Left lung (tissue), 10 donors: ENCODE results near the gene MSANTD4. TPM values are rescaled to one million over a fixed set of nuclear protein-coding genes. Genes with fewer than 3 reads are reported as not detected.
A peak's percentile ranks its signal among the peaks of the same experiment; 100 is the strongest.

Experiments
- ATAC-seq: fragments of 200-7000 bp; cut with Tn5 transposase; one replicate; pipeline ENCODE4 v1.9.1; 2020; ENCODE audit warnings: moderate library complexity
- DNase-seq, 4 donors: peaks; one replicate each; pipeline ENCODE4 v3.0.0-alpha.2; 2013 to 2020
- H3K27ac ChIP-seq, 2 donors: fragments of 200-600 bp; sonication (generic) in 1 of 2; one replicate each; pipeline versions ENCODE4 v1.5.0 to v1.8.0; 2020 to 2021
- H3K27me3 ChIP-seq, 2 donors: fragments of 200-600 bp; sonication (generic) in 1 of 2; one replicate each; pipeline versions ENCODE4 v1.5.0 to v1.8.0; 2020 to 2021
- H3K36me3 ChIP-seq, 2 donors: fragments of 200-600 bp; sonication (generic) in 1 of 2; one replicate each; pipeline versions ENCODE4 v1.5.0 to v1.8.0; 2020 to 2021
- H3K4me1 ChIP-seq, 2 donors: fragments of 200-600 bp; one replicate each; pipeline ENCODE4 v1.8.0; 2021
- H3K4me3 ChIP-seq, 2 donors: fragments of 200-600 bp; sonication (generic) in 1 of 2; one replicate each; pipeline versions ENCODE4 v1.5.0 to v1.8.0; 2020 to 2021; ENCODE audit warnings: mild to moderate bottlenecking in 1 of 2
- H3K9me3 ChIP-seq, 2 donors: fragments of 200-600 bp; sonication (generic) in 1 of 2; one replicate each; pipeline versions ENCODE4 v1.5.0 to v1.8.0; 2020 to 2021
- intact Hi-C, 2 donors: fragments of 100-400 bp; cut with DNase I; formaldehyde crosslinking; loops; one replicate each; pipeline versions ENCODE4 v1.11.2 to v1.14.2; 2022
- polyA plus RNA-seq, 6 donors: library from polyadenylated mRNA; unstranded; fragments of 120-200 nt; gene quantifications; one replicate each; pipeline ENCODE4 v1.2.1, GENCODE V29; 2013; ENCODE audit not compliant: insufficient read length in 6 of 6
- total RNA-seq, 2 donors: library from RNA; stranded (reverse); fragmentation: NEBNext Ultra II Directional; extraction: Animal tissue kit (Norgen Biotek cat#: 25700); gene quantifications; one replicate each; pipeline ENCODE4 v1.2.1, GENCODE V29; 2021
- TF ChIP-seq, protein P1 (sequence below), 2 donors: fragments of 200-600 bp; sonication (generic) in 1 of 2; IDR thresholded peaks; one replicate each; pipeline versions ENCODE4 v1.5.0 to v1.8.0; 2021; ENCODE audit warnings: antibody characterized with exemption in 2 of 2
- donor health status: DM: no; HTN: yes; CAD: no.
- donor health status: DM: no; HTN: no; CAD: no.

Gene MSANTD4
- total and polyA plus RNA-seq, 8 donors, result 15.1 to 38.8 (median 31.6) TPM

GRCh38 chr11:105975128-105975527, 46.9 kb downstream of the MSANTD4 start:
- Histone ChIP-seq H3K9me3 (no peaks in the 10 kb centered on the region), H3K27me3 (no peaks in the 10 kb centered on the region), H3K27ac (no peak overlapping the region), H3K36me3 (no peaks in the 10 kb centered on the region), H3K4me1 (no peaks in the 10 kb centered on the region), H3K4me3 (no peak overlapping the region)
- ATAC-seq, result no peak
- no peak for DNase-seq
- TF ChIP-seq, protein P1, sequence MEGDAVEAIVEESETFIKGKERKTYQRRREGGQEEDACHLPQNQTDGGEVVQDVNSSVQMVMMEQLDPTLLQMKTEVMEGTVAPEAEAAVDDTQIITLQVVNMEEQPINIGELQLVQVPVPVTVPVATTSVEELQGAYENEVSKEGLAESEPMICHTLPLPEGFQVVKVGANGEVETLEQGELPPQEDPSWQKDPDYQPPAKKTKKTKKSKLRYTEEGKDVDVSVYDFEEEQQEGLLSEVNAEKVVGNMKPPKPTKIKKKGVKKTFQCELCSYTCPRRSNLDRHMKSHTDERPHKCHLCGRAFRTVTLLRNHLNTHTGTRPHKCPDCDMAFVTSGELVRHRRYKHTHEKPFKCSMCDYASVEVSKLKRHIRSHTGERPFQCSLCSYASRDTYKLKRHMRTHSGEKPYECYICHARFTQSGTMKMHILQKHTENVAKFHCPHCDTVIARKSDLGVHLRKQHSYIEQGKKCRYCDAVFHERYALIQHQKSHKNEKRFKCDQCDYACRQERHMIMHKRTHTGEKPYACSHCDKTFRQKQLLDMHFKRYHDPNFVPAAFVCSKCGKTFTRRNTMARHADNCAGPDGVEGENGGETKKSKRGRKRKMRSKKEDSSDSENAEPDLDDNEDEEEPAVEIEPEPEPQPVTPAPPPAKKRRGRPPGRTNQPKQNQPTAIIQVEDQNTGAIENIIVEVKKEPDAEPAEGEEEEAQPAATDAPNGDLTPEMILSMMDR (IDR thresholded peaks at IDR 0.05), result no peak
- intact Hi-C loops, result no loop called here

- Histone ChIP-seq H3K27me3 (no peaks in the 10 kb centered on the region), H3K36me3 (no peaks in the 10 kb centered on the region), H3K4me3 (no peak overlapping the region), H3K27ac (no peak overlapping the region), H3K4me1 (no peaks in the 10 kb centered on the region), H3K9me3 (no peaks in the 10 kb centered on the region)
- ATAC-seq, result no peak
- intact Hi-C loops, result no loop called here
- TF ChIP-seq, protein P1 (IDR thresholded peaks at IDR 0.05), result no peak
- no peak for DNase-seq
Measured at GRCh38 chr11:105969756-105970155, 52.3 kb downstream of the MSANTD4 start.

- ATAC-seq (peak; percentile 39), DNase-seq (no peak)
- Histone ChIP-seq H3K4me1 (no peaks in the 10 kb centered on the region), H3K9me3 (no peaks in the 10 kb centered on the region), H3K4me3 (no peak overlapping the region), H3K27me3 (no peaks in the 10 kb centered on the region), H3K27ac (no peak overlapping the region), H3K36me3 (no peaks in the 10 kb centered on the region)
- intact Hi-C loops, result no loop called here
- TF ChIP-seq, protein P1 (IDR thresholded peaks at IDR 0.05), result no peak
Measured at GRCh38 chr11:105968021-105968697, 53.9 kb downstream of the MSANTD4 start.

DNA sequence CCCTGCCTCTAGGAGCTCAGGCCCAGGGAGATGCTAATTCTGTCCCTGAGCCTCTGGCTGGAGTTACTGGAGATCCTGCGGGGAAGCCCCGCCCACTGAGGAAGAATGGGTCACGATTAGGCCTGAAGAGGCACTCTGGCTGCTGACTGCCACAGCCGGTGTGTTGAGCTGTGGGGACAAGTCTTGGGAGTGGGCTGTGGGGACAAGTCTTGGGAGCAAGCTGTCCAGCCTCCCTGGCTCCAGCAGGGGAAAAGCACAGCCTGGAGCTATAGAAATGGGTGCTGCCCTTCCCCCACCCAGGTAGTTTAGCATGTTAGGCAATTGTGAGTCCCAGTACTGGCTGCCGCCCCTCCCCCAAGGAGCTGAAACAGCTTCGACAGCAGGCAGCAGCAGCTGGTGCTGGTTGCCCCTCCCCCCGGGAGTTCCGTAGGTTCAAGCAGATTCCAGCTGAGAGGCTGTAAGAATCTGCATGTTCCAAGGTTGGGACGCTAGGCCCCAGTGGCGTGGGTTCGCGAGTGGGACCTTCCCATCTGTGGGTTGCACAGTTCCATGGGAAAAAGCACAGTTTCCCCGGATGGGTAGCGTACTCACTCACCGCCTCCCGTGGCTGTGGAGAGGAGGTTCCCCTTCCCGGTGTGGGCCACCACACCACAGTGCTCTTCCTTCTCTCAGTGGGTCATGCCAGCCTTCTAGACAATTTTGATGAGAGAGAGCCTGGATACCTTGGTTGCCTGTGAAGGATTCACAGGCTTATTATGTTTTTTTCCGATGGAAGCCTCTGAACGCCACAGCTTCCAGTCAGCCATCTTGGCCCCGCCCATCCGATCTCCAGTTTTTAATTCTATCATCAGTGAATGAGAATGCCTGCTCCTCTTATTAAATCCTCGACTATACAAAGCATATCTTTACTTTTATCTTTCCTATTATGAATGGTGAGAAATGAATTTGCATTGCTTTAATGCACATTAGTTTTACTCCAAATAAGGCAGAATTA, 61.5 kb downstream of the MSANTD4 start:
- intact Hi-C loops, result no loop called here
- Histone ChIP-seq H3K27ac (no peak overlapping the region), H3K9me3 (peaks cover 0 to 4% of the 10 kb centered on the region in 2 donors), H3K36me3 (no peaks in the 10 kb centered on the region), H3K4me3 (no peak overlapping the region), H3K27me3 (no peaks in the 10 kb centered on the region), H3K4me1 (no peaks in the 10 kb centered on the region)
- ATAC-seq (no peak), DNase-seq (peak in 1 of 4 donors; percentile 55)
- TF ChIP-seq, protein P1 (IDR thresholded peaks at IDR 0.05), result no peak

Other genes starting within 250 kb of the MSANTD4 start
- gene KBTBD3, start 55.1 kb upstream of the MSANTD4 start, total RNA-seq, result 1 to 10 TPM; 6.4 to 7.2 TPM
- gene KBTBD3, start 55.1 kb upstream of the MSANTD4 start, polyA plus RNA-seq, result 1 to 10 TPM; 5.4 to 9.0 (median 8.0) TPM
- 10 to 100 TPM; 26.4 to 27.2 TPM for gene AASDHPPT, start 55.4 kb upstream of the MSANTD4 start, total RNA-seq
- gene AASDHPPT, start 55.4 kb upstream of the MSANTD4 start, polyA plus RNA-seq, result 10 to 100 TPM; 59.8 to 67.6 (median 64.0) TPM